Osteocyte (in vitro differentiated cells): ENCODE measurements around the gene IFT122. TPM values are rescaled to one million over a fixed set of nuclear protein-coding genes. Genes with fewer than 3 reads are reported as not detected.

Experiments
- DNase-seq: peaks from one replicate; pipeline ENCODE4 v3.0.0; 2021; ENCODE audit warnings: mixed read lengths; ENCODE audit not compliant: unreplicated experiment; ENCODE audit errors: extremely low spot score
- H3K27ac Mint-ChIP-seq: one replicate; pipeline ENCODE4 v1.8.0; 2021; ENCODE audit warnings: mild to moderate bottlenecking, mixed read lengths; ENCODE audit not compliant: unreplicated experiment
- H3K27me3 Mint-ChIP-seq: one replicate; pipeline ENCODE4 v1.8.0; 2021; ENCODE audit warnings: mixed read lengths; ENCODE audit not compliant: unreplicated experiment
- H3K36me3 Mint-ChIP-seq: one replicate; pipeline ENCODE4 v1.8.0; 2021; ENCODE audit warnings: mixed read lengths; ENCODE audit not compliant: unreplicated experiment
- H3K4me1 Mint-ChIP-seq: one replicate; pipeline ENCODE4 v1.8.0; 2021; ENCODE audit warnings: mixed read lengths; ENCODE audit not compliant: unreplicated experiment
- H3K4me3 Mint-ChIP-seq: one replicate; pipeline ENCODE4 v1.8.0; 2021; ENCODE audit warnings: mild to moderate bottlenecking, moderate library complexity, mixed read lengths; ENCODE audit not compliant: unreplicated experiment
- H3K9me3 Mint-ChIP-seq: one replicate; pipeline ENCODE4 v1.8.0; 2021; ENCODE audit warnings: mixed read lengths; ENCODE audit not compliant: unreplicated experiment
- total RNA-seq: library from RNA; stranded (reverse); gene quantifications from 2 replicates; pipeline ENCODE4 v1.2.1, GENCODE V29; 2021
- TF ChIP-seq, protein P1 (sequence below): fragments of 200-600 bp; sonication (generic); IDR thresholded peaks from 2 replicates; pipeline ENCODE4 v1.5.0; 2021; ENCODE audit warnings: antibody characterized with exemption, mild to moderate bottlenecking, moderate library complexity

Gene IFT122
- total RNA-seq, 1 donor from 2014 or later, result 25.9 TPM

DNA sequence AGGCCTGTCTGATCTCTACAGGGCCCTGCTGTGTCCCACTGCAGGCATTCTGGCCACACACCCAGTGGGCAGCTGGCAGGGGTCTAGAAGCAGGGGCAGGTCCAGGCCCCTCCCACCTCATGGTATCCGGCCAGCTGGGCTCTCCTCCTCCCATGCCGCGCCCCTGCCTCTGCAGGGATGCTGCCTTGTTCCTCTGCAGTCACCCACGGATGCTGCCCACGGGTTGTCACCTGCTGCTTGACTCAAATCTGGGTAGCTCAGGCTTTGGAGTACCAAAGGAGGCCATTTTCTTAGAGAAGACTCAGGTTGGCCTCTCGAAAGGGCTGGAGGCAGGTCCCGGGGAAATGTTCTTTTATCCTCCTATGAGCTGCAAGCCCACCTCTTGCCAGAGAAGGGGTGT lies 36.6 kb upstream of the IFT122 start:
- H3K27me3 Mint-ChIP-seq, result peaks cover 4% of the 10 kb centered on the region
- H3K9me3 Mint-ChIP-seq, result no peaks in the 10 kb centered on the region
- peaks cover 4% of the 10 kb centered on the region for H3K4me1 Mint-ChIP-seq
- no peaks in the 10 kb centered on the region for H3K36me3 Mint-ChIP-seq
- no peak overlapping the region for H3K27ac Mint-ChIP-seq
- no peak overlapping the region for H3K4me3 Mint-ChIP-seq
- DNase-seq, result no peak
- TF ChIP-seq, protein P1, sequence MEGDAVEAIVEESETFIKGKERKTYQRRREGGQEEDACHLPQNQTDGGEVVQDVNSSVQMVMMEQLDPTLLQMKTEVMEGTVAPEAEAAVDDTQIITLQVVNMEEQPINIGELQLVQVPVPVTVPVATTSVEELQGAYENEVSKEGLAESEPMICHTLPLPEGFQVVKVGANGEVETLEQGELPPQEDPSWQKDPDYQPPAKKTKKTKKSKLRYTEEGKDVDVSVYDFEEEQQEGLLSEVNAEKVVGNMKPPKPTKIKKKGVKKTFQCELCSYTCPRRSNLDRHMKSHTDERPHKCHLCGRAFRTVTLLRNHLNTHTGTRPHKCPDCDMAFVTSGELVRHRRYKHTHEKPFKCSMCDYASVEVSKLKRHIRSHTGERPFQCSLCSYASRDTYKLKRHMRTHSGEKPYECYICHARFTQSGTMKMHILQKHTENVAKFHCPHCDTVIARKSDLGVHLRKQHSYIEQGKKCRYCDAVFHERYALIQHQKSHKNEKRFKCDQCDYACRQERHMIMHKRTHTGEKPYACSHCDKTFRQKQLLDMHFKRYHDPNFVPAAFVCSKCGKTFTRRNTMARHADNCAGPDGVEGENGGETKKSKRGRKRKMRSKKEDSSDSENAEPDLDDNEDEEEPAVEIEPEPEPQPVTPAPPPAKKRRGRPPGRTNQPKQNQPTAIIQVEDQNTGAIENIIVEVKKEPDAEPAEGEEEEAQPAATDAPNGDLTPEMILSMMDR, result no peak

DNA sequence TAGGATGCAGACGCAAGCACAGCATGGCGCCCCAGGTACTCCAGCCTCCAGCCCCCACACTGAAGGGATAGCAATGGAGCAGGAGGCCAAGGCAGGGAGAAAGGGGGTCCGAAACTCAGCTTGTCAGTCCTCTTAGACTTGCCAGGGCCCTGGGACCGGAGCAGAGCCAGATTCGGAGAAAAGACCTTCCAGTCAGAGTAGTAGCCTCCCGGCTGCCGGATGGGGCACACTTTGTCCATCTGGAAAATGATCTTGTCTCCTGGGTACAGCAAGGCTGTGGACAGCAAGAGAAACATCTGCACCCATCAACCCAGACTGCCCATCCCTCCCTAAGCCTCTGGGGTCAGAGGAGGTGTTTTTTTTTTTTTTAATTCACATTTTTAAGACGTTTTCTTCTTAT lies 35.9 kb upstream of the IFT122 start:
- Mint-ChIP-seq H3K27ac (no peak overlapping the region), H3K4me3 (no peak overlapping the region), H3K9me3 (no peaks in the 10 kb centered on the region), H3K36me3 (no peaks in the 10 kb centered on the region), H3K27me3 (peaks cover 4% of the 10 kb centered on the region), H3K4me1 (no peaks in the 10 kb centered on the region)
- DNase-seq, result no peak
- TF ChIP-seq, protein P1, result no peak

DNA sequence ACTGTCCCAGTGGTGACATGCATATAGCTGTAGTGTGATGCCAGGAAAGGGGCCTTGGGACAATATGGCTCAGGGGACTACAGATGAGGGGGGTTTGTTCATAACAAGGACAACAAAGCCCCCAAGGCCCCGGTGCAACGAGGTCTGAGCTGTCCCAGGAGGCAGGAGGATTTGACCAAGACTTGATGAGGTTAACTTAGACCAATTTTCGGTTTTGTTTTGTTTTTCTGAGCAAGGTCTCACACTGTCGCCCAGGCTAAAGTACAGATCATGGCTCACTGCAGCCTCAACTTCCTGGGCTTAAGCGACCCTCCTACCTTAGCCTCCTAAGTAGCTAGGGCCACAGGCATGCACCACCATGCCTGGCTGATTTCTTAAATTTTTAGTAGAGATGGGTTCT lies 35.4 kb upstream of the IFT122 start:
- Mint-ChIP-seq H3K27me3 (peaks cover 4% of the 10 kb centered on the region), H3K27ac (no peak overlapping the region), H3K36me3 (no peaks in the 10 kb centered on the region), H3K9me3 (no peaks in the 10 kb centered on the region), H3K4me3 (no peak overlapping the region), H3K4me1 (no peaks in the 10 kb centered on the region)
- TF ChIP-seq, protein P1, result no peak
- no peak for DNase-seq

DNA sequence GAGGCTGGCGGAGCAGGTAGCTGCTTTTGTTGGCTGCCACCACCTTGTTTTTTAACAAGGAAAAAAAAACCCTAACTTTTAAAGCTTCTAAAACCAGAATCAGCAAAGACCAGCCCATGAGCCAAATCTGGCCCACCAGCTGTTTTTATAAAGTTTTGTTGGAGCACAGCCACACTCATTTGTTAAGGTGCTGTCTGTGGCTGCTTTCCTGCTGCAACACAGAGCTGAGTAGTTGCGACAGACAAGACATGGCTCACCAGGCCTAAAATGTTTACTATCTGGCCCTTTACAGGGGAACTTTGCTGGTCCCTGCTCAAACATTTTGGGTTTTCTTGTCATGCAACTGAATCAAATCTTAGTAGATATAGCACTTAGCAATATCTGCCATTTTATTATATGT lies 30.5 kb upstream of the IFT122 start:
- H3K9me3 Mint-ChIP-seq, result no peaks in the 10 kb centered on the region
- H3K4me3 Mint-ChIP-seq, result no peak overlapping the region
- no peaks in the 10 kb centered on the region for H3K36me3 Mint-ChIP-seq
- H3K27me3 Mint-ChIP-seq, result peaks cover 6% of the 10 kb centered on the region
- peaks cover 4% of the 10 kb centered on the region for H3K4me1 Mint-ChIP-seq
- H3K27ac Mint-ChIP-seq, result no peak overlapping the region
- no peak for DNase-seq
- TF ChIP-seq, protein P1, result no peak

DNA sequence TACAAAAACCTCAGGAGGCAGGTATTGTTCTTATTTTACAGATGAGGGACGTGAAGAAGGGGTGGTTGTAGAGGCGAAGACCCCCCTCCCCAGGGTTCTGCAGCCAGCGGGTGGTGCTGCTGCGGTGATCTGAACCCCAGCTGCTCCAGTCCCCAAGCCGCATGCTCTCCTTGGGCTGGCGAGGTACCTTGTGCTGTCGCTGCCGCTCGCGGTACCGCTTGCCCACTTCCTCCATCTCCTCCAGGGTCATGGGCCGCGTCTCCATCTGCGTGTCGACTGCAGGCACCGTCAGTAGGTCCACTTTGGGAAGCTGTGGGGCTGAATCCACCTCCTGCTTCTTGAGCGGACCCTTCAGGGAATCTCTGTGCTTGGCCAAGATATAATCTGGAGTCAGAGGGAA lies 29.1 kb upstream of the IFT122 start:
- no peak overlapping the region for H3K27ac Mint-ChIP-seq
- TF ChIP-seq, protein P1, result no peak
- H3K27me3 Mint-ChIP-seq, result peaks cover 9% of the 10 kb centered on the region
- no peaks in the 10 kb centered on the region for H3K36me3 Mint-ChIP-seq
- DNase-seq, result no peak
- peaks cover 4% of the 10 kb centered on the region for H3K4me1 Mint-ChIP-seq
- no peak overlapping the region for H3K4me3 Mint-ChIP-seq
- no peaks in the 10 kb centered on the region for H3K9me3 Mint-ChIP-seq
